Thyroid gland (tissue), 4 donors: ENCODE results near the gene TSPAN31. TPM values are rescaled to one million over a fixed set of nuclear protein-coding genes. Genes with fewer than 3 reads are reported as not detected.

Experiments used
- DNase-seq, 2 donors: peaks; one replicate each; pipeline ENCODE4 v3.0.0-alpha.2; 2019
- H3K27ac ChIP-seq, 3 donors: fragments of 200-600 bp; sonication (generic); 1 replicate in 2 of 3; 2 replicates in 1 of 3; pipeline ENCODE4 v1.5.1; 2016 to 2019; ENCODE audit warnings: mild to moderate bottlenecking in 1 of 3, moderate library complexity in 1 of 3
- H3K27me3 ChIP-seq: fragments of 200-600 bp; sonication (generic); one replicate; pipeline ENCODE4 v1.5.1; 2019
- H3K36me3 ChIP-seq, 2 donors: fragments of 200-600 bp; sonication (generic); one replicate each; pipeline ENCODE4 v1.5.1; 2016 to 2019
- H3K4me1 ChIP-seq, 2 donors: fragments of 200-600 bp; sonication (generic); one replicate each; pipeline ENCODE4 v1.5.1; 2017 to 2019
- H3K4me3 ChIP-seq, 3 donors: fragments of 200-600 bp; sonication (generic); replicated peaks in 1 of 3; 1 replicate in 2 of 3; 2 replicates in 1 of 3; pipeline ENCODE4 v1.5.1; 2016; ENCODE audit warnings: mild to moderate bottlenecking in 1 of 3
- H3K9me3 ChIP-seq: fragments of 200-600 bp; sonication (generic); one replicate; pipeline ENCODE4 v1.5.1; 2017
- CTCF ChIP-seq, 6 experiments: fragments of 200-600 bp in 3 of 6; fragments of 450-650 bp in 3 of 6; sonication (generic) in 3 of 6; IDR thresholded peaks; one replicate each; pipeline ENCODE4 v1.5.1; 2016 to 2019; ENCODE audit warnings: antibody characterized with exemption in 6 of 6, mild to moderate bottlenecking in 2 of 6, inconsistent platforms in 1 of 6, moderate library complexity in 1 of 6
- POLR2A ChIP-seq, 2 donors: fragments of 450-650 bp; IDR thresholded peaks; one replicate each; pipeline ENCODE4 v1.6.1; 2017; ENCODE audit warnings: antibody characterized with exemption in 2 of 2, mild to moderate bottlenecking in 2 of 2, moderate library complexity in 1 of 2
- WGBS, 2 donors: methylation state at CpG; one replicate each; pipeline ENCODE4 v1.1.5; 2017; 5-methylcytosine and 5-hydroxymethylcytosine counted together
- intact Hi-C: fragments of 100-400 bp; cut with DNase I; formaldehyde crosslinking; loops from one replicate; pipeline ENCODE4 v1.15.1; 2023
- total RNA-seq, 4 donors: library from RNA; depleted of rRNA; stranded (reverse); fragments of >200 nt; gene quantifications; one replicate each; pipeline ENCODE4 v1.2.3, GENCODE V29; 2016

The TSPAN31 gene
- total RNA-seq, 4 donors from 2014 or later: 110 to 166 (median 137) TPM

- H3K4me3 ChIP-seq: no peak overlapping the region
- intact Hi-C loops: no loop called here
- no peak overlapping the region for H3K27ac ChIP-seq
- H3K36me3 ChIP-seq: no peaks in the 10 kb centered on the region
- peaks cover 16 to 33% of the 10 kb centered on the region in 2 donors for H3K4me1 ChIP-seq
- DNase-seq: no peak
- H3K9me3 ChIP-seq: no peaks in the 10 kb centered on the region
- no peaks in the 10 kb centered on the region for H3K27me3 ChIP-seq
- WGBS, 2 donors: 90 to 94% methylated on average over 7 of the region's 7 CpGs
- TF ChIP-seq POLR2A (IDR thresholded peaks at IDR 0.05) (no peak), CTCF (IDR thresholded peaks at IDR 0.05) (no peak)
These were observed 32.5 kb downstream of the TSPAN31 start for GRCh38 chr12:57777367-57777766.

GRCh38 chr12:57777911-57778310 lies 33.1 kb downstream of the TSPAN31 start:
- DNase-seq: no peak
- WGBS, 2 donors: 92 to 98% methylated on average over 7 of the region's 7 CpGs
- no peak overlapping the region for H3K4me3 ChIP-seq
- no peaks in the 10 kb centered on the region for H3K27me3 ChIP-seq
- TF ChIP-seq CTCF (IDR thresholded peaks at IDR 0.05): no peak
- no peak for TF ChIP-seq POLR2A (IDR thresholded peaks at IDR 0.05)
- H3K36me3 ChIP-seq: no peaks in the 10 kb centered on the region
- intact Hi-C loops: no loop called here
- peaks cover 14 to 33% of the 10 kb centered on the region in 2 donors for H3K4me1 ChIP-seq
- no peak overlapping the region for H3K27ac ChIP-seq
- H3K9me3 ChIP-seq: no peaks in the 10 kb centered on the region

- no peaks in the 10 kb centered on the region for H3K27me3 ChIP-seq
- H3K4me3 ChIP-seq: no peak overlapping the region
- H3K27ac ChIP-seq: peak overlapping the region; percentile 4 to 32 (median 5)
- intact Hi-C loops: loop anchor here (5.0 kb wide), 1 partner anchor 118 kb away; no protein-coding TSS in a partner anchor
- 6 to 27% methylated on average over 1 of the region's 1 CpG for WGBS, 2 donors
- H3K9me3 ChIP-seq: no peaks in the 10 kb centered on the region
- TF ChIP-seq POLR2A (IDR thresholded peaks at IDR 0.05) (no peak), CTCF (IDR thresholded peaks at IDR 0.05) (no peak)
- H3K36me3 ChIP-seq: no peaks in the 10 kb centered on the region
- peak; percentile 76 to 78 for DNase-seq
- H3K4me1 ChIP-seq: peaks cover 11 to 37% of the 10 kb centered on the region in 2 donors
These were observed 34.9 kb downstream of the TSPAN31 start for GRCh38 chr12:57779736-57780135.

GRCh38 chr12:57780284-57780897 lies 35.6 kb downstream of the TSPAN31 start:
- no peaks in the 10 kb centered on the region for H3K27me3 ChIP-seq
- no peak overlapping the region for H3K4me3 ChIP-seq
- WGBS, 2 donors: 90 to 96% methylated on average over 3 to 4 of the region's 4 CpGs
- no peaks in the 10 kb centered on the region for H3K36me3 ChIP-seq
- intact Hi-C loops: loop anchor here (5.0 kb wide), 1 partner anchor 117 kb away; no protein-coding TSS in a partner anchor
- H3K27ac ChIP-seq: peak overlapping the region; percentile 4 to 24 (median 5)
- no peak for DNase-seq
- TF ChIP-seq CTCF (IDR thresholded peaks at IDR 0.05): no peak
- TF ChIP-seq POLR2A (IDR thresholded peaks at IDR 0.05): no peak
- H3K4me1 ChIP-seq: peaks cover 11 to 37% of the 10 kb centered on the region in 2 donors
- no peaks in the 10 kb centered on the region for H3K9me3 ChIP-seq

GRCh38 chr12:57781244-57781643 lies 36.4 kb downstream of the TSPAN31 start:
- Histone ChIP-seq H3K27me3 (no peaks in the 10 kb centered on the region), H3K4me1 (peaks cover 11 to 37% of the 10 kb centered on the region in 2 donors), H3K9me3 (no peaks in the 10 kb centered on the region), H3K4me3 (no peak overlapping the region), H3K27ac (no peak overlapping the region), H3K36me3 (peaks cover 0 to 5% of the 10 kb centered on the region in 2 donors)
- TF ChIP-seq POLR2A (IDR thresholded peaks at IDR 0.05): no peak
- TF ChIP-seq CTCF (IDR thresholded peaks at IDR 0.05): no peak
- intact Hi-C loops: loop anchor here (5.0 kb wide), 1 partner anchor 116 kb away; no protein-coding TSS in a partner anchor
- DNase-seq: no peak
- WGBS, 2 donors: 94 to 100% methylated on average over 3 of the region's 3 CpGs
